SJCRH30 (cell line): ENCODE data around the gene PALLD. TPM values are rescaled to one million over a fixed set of nuclear protein-coding genes. Genes with fewer than 3 reads are reported as not detected.
"Not testable (repeated sequence)": the region's sequence is repeated elsewhere in the genome, so short reads cannot be mapped to it uniquely, and the experiment has no call there.

Source experiments
- DNase-seq, 2 experiments: peaks; one replicate each; pipeline ENCODE4 v3.0.0-alpha.2; 2015 to 2020
- H3K27ac ChIP-seq: fragments of 250-450 bp; sonication (Bioruptor Pico); 2 replicates; pipeline ENCODE4 v1.5.1; 2020; ENCODE audit warnings: mild to moderate bottlenecking, moderate library complexity
- H3K27me3 ChIP-seq: fragments of 250-450 bp; sonication (Bioruptor Pico); 2 replicates; pipeline ENCODE4 v1.5.1; 2020; ENCODE audit warnings: mild to moderate bottlenecking, moderate library complexity
- H3K36me3 ChIP-seq: fragments of 250-450 bp; sonication (Bioruptor Pico); 2 replicates; pipeline ENCODE4 v1.5.1; 2020; ENCODE audit warnings: mild to moderate bottlenecking, moderate library complexity
- H3K4me1 ChIP-seq: fragments of 250-450 bp; sonication (Bioruptor Pico); 2 replicates; pipeline ENCODE4 v1.5.1; 2020; ENCODE audit warnings: mild to moderate bottlenecking, moderate library complexity
- H3K4me3 ChIP-seq: fragments of 250-450 bp; sonication (Bioruptor Pico); 2 replicates; pipeline ENCODE4 v1.5.1; 2020; ENCODE audit warnings: mild to moderate bottlenecking, moderate library complexity
- H3K9me3 ChIP-seq: fragments of 250-450 bp; sonication (Bioruptor Pico); replicated peaks from 2 replicates; pipeline ENCODE4 v1.5.1; 2020; ENCODE audit warnings: mild to moderate bottlenecking, moderate library complexity
- total RNA-seq: library from RNA; depleted of rRNA; stranded (reverse); fragments of >200 nt; shearing (Covaris generic); gene quantifications from 2 replicates; pipeline ENCODE4 v1.2.3, GENCODE V29; 2014

PALLD gene
- total RNA-seq, 1 experiment from 2014 or later, result 47.3 TPM

GRCh38 chr4:168507178-168507815 is 10.4 kb downstream of the PALLD start:
- no peaks in the 10 kb centered on the region for H3K27me3 ChIP-seq
- DNase-seq, result no peak
- no peak overlapping the region for H3K4me3 ChIP-seq
- peaks cover 9% of the 10 kb centered on the region for H3K4me1 ChIP-seq
- no peak overlapping the region for H3K27ac ChIP-seq
- H3K9me3 ChIP-seq, result no peaks in the 10 kb centered on the region; the same call in 1 of the 2 replicates
- 0 out of 2 replicates have a peak, but pooled peaks cover 3% of the 10 kb centered on the region for H3K36me3 ChIP-seq

- H3K27me3 ChIP-seq, result no peaks in the 10 kb centered on the region
- 0 out of 2 replicates have a peak, but pooled peaks cover 3% of the 10 kb centered on the region for H3K36me3 ChIP-seq
- H3K27ac ChIP-seq, result no peak overlapping the region
- H3K9me3 ChIP-seq, result no peaks in the 10 kb centered on the region; the same call in 1 of the 2 replicates
- H3K4me3 ChIP-seq, result no peak overlapping the region
- no peak for DNase-seq
- H3K4me1 ChIP-seq, result no peaks in the 10 kb centered on the region; the same call in 1 of the 2 replicates
Measured at GRCh38 chr4:168508683-168509082, 11.8 kb downstream of the PALLD start.

DNA sequence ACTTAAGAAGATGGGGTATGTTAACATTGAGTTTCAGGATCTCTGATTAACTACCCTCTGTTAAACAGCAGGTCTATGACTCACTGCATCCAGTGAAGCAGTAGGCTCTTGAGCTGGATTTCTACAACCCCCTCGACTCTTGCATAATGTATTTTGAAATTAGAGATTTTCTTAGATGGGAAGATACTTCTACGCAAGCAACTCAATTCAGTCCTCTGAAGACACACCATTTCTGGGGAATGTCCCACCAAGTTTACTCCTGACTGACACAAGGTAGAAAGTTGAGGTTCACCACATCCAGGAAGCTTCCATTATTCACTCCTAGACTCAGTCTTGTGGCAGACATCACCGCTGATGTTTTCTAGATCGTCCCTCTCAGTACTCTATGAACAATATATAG is 12.9 kb downstream of the PALLD start:
- no peak for DNase-seq
- Histone ChIP-seq H3K4me1 (no peaks in the 10 kb centered on the region; the same call in 1 of the 2 replicates), H3K4me3 (no peak overlapping the region), H3K36me3 (no peaks in the 10 kb centered on the region), H3K27ac (no peak overlapping the region), H3K27me3 (no peaks in the 10 kb centered on the region), H3K9me3 (no peaks in the 10 kb centered on the region; the same call in 1 of the 2 replicates)

- Histone ChIP-seq H3K36me3 (peaks cover 4% of the 10 kb centered on the region; the same call in 1 of the 2 replicates), H3K27ac (no peak overlapping the region), H3K4me1 (peaks cover 3% of the 10 kb centered on the region; the same call in 1 of the 2 replicates), H3K27me3 (no peaks in the 10 kb centered on the region), H3K4me3 (no peak overlapping the region), H3K9me3 (no peaks in the 10 kb centered on the region; the same call in 1 of the 2 replicates)
- DNase-seq, result no peak
Measured at GRCh38 chr4:168511780-168512489, 15.1 kb downstream of the PALLD start.

- H3K27ac ChIP-seq, H3K4me3 ChIP-seq, H3K36me3 ChIP-seq, H3K4me1 ChIP-seq, H3K9me3 ChIP-seq, H3K27me3 ChIP-seq, DNase-seq: not testable (repeated sequence)
Measured at GRCh38 chr4:168513826-168514225, 17.0 kb downstream of the PALLD start.

DNA sequence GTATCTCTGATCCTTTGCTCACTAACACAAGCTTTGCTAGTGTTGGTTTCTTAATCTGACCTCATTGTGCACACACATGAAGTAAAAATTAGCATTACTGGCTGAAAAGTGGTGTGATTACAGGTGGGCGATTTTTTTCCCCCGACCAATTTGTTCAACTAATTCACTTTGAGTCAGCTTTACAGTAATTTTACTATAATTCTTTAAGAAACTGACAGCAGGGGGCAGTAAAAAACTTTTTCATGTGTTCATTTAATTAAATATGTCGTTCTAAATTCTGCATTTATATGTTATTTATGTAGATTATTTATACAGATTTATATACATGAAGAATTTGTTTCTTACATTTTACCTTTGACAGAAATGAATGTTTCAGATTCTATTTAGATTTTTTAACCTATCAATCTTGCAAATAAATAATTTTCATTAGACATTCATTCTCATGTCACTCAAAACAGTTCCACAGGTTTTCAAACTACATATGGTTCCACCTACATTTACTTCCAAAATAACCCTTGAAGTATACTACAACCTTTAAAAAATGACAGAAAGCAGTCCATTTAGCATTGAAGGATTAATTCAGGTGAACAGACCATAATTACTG is 17.5 kb downstream of the PALLD start:
- peak in 1 of 2 experiments; percentile 69 for DNase-seq
- peaks cover 4% of the 10 kb centered on the region; the same call in 1 of the 2 replicates for H3K36me3 ChIP-seq

DNA sequence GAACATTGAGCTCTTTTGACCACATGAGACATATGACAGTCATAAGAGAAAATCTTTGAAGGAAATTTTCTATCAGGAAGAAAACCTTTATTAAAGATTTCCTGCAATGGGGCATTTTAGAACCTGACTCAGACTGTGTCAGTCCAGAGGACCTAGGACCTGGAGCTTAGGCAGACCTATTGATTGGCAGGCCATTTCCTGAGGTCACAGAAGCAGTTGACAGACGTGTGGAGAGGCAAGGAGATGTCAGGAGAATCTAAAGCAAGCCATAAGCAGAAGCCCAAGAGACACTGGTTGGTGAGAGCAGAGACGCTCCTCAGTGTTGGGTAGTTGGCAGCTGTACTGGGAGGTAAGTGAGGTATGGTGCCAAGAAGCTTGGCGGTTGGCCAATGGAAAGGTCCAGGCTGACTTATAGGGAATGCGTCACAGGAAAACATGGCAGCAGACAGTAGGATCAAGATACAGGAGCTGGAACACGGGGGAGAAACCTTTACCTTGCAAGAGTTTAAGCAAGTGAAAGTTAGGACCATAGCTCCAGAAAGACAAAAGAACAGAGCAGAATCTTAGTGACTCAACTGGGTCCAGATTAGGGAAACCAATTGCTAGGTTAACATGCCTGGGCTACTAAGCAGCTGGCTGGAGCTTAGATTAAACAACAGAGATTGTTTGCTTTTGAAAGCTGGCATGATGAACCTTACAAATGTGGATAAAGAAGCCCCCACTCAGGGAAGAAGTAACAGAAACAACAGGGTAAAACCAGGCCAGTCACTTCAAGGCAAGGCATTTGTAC is 18.6 kb downstream of the PALLD start:
- DNase-seq, result no peak
- H3K36me3 ChIP-seq, result peaks cover 4% of the 10 kb centered on the region; the same call in 1 of the 2 replicates
- no peaks in the 10 kb centered on the region for H3K9me3 ChIP-seq
- no peaks in the 10 kb centered on the region for H3K27me3 ChIP-seq
- H3K27ac ChIP-seq, result no peak overlapping the region
- no peak overlapping the region for H3K4me3 ChIP-seq
- H3K4me1 ChIP-seq, result peaks cover 3% of the 10 kb centered on the region; the same call in 1 of the 2 replicates

More for the DNA sequence above, 17.5 kb downstream of the PALLD start:
- Histone ChIP-seq H3K27me3 (no peaks in the 10 kb centered on the region), H3K4me3 (no peak overlapping the region), H3K9me3 (no peaks in the 10 kb centered on the region; the same call in 1 of the 2 replicates), H3K27ac (no peak overlapping the region), H3K4me1 (peaks cover 3% of the 10 kb centered on the region; the same call in 1 of the 2 replicates)

- H3K27me3 ChIP-seq, result no peaks in the 10 kb centered on the region
- H3K4me3 ChIP-seq, result no peak overlapping the region
- DNase-seq, result no peak
- peaks cover 7% of the 10 kb centered on the region for H3K4me1 ChIP-seq
- no peak overlapping the region for H3K27ac ChIP-seq
- no peaks in the 10 kb centered on the region for H3K9me3 ChIP-seq
- H3K36me3 ChIP-seq, result peaks cover 4% of the 10 kb centered on the region; the same call in 1 of the 2 replicates
Measured at GRCh38 chr4:168516841-168517240, 20.0 kb downstream of the PALLD start.

DNA sequence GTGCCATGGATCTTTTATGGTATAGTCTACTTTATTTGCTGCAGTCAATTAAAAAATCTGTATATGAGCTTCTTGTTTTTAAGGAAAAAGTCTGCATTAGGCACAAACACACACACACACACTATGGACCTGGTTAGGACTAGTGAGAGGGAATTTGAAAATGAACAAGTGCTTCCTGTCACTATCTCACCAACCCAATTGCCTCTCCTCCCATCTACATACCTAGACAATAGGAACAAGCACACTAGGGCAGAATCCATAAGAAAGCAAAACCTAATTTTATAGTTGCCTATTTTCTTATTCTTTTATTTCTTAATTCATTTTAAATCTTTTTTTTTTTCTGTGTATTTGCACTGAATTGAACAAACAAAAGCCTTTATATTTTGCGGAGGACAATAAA is 22.7 kb downstream of the PALLD start:
- Histone ChIP-seq H3K9me3 (no peaks in the 10 kb centered on the region), H3K27me3 (no peaks in the 10 kb centered on the region), H3K4me1 (peaks cover 34% of the 10 kb centered on the region), H3K36me3 (peaks cover 4% of the 10 kb centered on the region; the same call in 1 of the 2 replicates), H3K4me3 (no peak overlapping the region), H3K27ac (no peak overlapping the region)
- no peak for DNase-seq

- H3K9me3 ChIP-seq, result no peaks in the 10 kb centered on the region
- peak overlapping the region; percentile 41; the same call in 1 of the 2 replicates for H3K27ac ChIP-seq
- H3K36me3 ChIP-seq, result no peaks in the 10 kb centered on the region
- peaks cover 35% of the 10 kb centered on the region for H3K4me1 ChIP-seq
- H3K4me3 ChIP-seq, result no peak overlapping the region
- no peaks in the 10 kb centered on the region for H3K27me3 ChIP-seq
- no peak for DNase-seq
Measured at GRCh38 chr4:168521721-168522120, 24.9 kb downstream of the PALLD start.

DNA sequence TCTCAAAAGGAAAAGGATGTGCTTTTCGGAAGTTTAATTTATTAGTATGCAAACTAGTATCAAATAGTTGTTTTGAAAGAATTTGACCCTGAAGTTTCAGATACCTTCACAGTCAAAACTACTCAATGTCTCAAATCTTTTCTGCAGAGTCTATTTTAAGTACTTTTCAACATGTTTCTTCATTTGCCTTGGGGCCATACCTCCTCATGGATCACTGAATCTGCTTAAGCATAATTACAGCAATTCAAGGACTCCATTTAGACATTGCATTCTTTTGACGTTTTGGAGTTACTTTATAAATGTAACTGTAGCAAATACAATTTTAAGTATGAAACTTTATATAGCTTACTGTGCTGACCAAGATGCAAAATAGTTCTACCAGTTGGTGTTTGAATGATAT is 25.5 kb downstream of the PALLD start:
- Histone ChIP-seq H3K9me3 (no peaks in the 10 kb centered on the region), H3K4me1 (peaks cover 35% of the 10 kb centered on the region), H3K27ac (peak overlapping the region; percentile 41; the same call in 1 of the 2 replicates), H3K27me3 (no peaks in the 10 kb centered on the region), H3K4me3 (no peak overlapping the region), H3K36me3 (no peaks in the 10 kb centered on the region)
- DNase-seq, result peak in 1 of 2 experiments; percentile 29

GRCh38 chr4:168522829-168523489 is 26.1 kb downstream of the PALLD start:
- H3K9me3 ChIP-seq, result no peaks in the 10 kb centered on the region
- peaks cover 35% of the 10 kb centered on the region for H3K4me1 ChIP-seq
- DNase-seq, result no peak
- no peaks in the 10 kb centered on the region for H3K36me3 ChIP-seq
- no peaks in the 10 kb centered on the region for H3K27me3 ChIP-seq
- H3K4me3 ChIP-seq, result no peak overlapping the region
- peak overlapping the region; percentile 41 for H3K27ac ChIP-seq

GRCh38 chr4:168524006-168524405 is 27.2 kb downstream of the PALLD start:
- DNase-seq, result peak in 1 of 2 experiments; percentile 56
- H3K4me1 ChIP-seq, result peaks cover 35% of the 10 kb centered on the region
- H3K27ac ChIP-seq, result peak overlapping the region; percentile 41

DNA sequence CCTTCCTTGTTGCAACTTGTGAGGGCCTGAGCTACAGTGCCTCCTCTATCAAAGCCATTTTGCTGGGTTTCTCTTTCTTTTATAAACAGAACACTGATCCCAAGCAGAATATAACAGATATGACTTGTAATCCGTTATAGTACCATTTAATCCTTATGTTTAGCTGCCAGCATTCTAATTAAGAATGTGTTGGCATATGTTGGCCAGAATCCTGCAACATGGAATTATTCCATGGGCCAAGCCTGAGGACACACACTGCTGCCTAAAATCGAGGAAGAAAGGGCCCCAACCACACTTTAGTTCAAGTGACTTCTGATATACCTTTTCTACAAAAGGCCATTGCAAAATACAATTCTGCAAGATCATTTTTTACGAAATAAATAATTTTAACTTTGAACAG is 28.0 kb downstream of the PALLD start:
- H3K9me3 ChIP-seq, result no peaks in the 10 kb centered on the region
- peaks cover 35% of the 10 kb centered on the region for H3K4me1 ChIP-seq
- H3K27me3 ChIP-seq, result no peaks in the 10 kb centered on the region
- H3K27ac ChIP-seq, result peak overlapping the region; percentile 41; the same call in 1 of the 2 replicates
- DNase-seq, result no peak
- no peaks in the 10 kb centered on the region for H3K36me3 ChIP-seq
- no peak overlapping the region for H3K4me3 ChIP-seq

More at GRCh38 chr4:168524006-168524405, 27.2 kb downstream of the PALLD start:
- no peaks in the 10 kb centered on the region for H3K27me3 ChIP-seq
- H3K4me3 ChIP-seq, result no peak overlapping the region
- no peaks in the 10 kb centered on the region for H3K36me3 ChIP-seq
- no peaks in the 10 kb centered on the region for H3K9me3 ChIP-seq
